Thyroid gland (tissue), 4 donors: ENCODE measurements around the gene NXF3. TPM values are rescaled to one million over a fixed set of nuclear protein-coding genes. Genes with fewer than 3 reads are reported as not detected.
"Not testable (repeated sequence)": the region's sequence is repeated elsewhere in the genome, so short reads cannot be mapped to it uniquely, and the experiment has no call there.

Source experiments
- DNase-seq, 2 donors: peaks; one replicate each; pipeline ENCODE4 v3.0.0-alpha.2; 2019
- H3K27ac ChIP-seq, 3 donors: fragments of 200-600 bp; sonication (generic); 1 replicate in 2 of 3; 2 replicates in 1 of 3; pipeline ENCODE4 v1.5.1; 2016 to 2019; ENCODE audit warnings: mild to moderate bottlenecking in 1 of 3, moderate library complexity in 1 of 3
- H3K27me3 ChIP-seq: fragments of 200-600 bp; sonication (generic); one replicate; pipeline ENCODE4 v1.5.1; 2019
- H3K36me3 ChIP-seq, 2 donors: fragments of 200-600 bp; sonication (generic); one replicate each; pipeline ENCODE4 v1.5.1; 2016 to 2019
- H3K4me1 ChIP-seq, 2 donors: fragments of 200-600 bp; sonication (generic); one replicate each; pipeline ENCODE4 v1.5.1; 2017 to 2019
- H3K4me3 ChIP-seq, 3 donors: fragments of 200-600 bp; sonication (generic); replicated peaks in 1 of 3; 1 replicate in 2 of 3; 2 replicates in 1 of 3; pipeline ENCODE4 v1.5.1; 2016; ENCODE audit warnings: mild to moderate bottlenecking in 1 of 3
- H3K9me3 ChIP-seq: fragments of 200-600 bp; sonication (generic); one replicate; pipeline ENCODE4 v1.5.1; 2017
- CTCF ChIP-seq, 6 experiments: fragments of 200-600 bp in 3 of 6; fragments of 450-650 bp in 3 of 6; sonication (generic) in 3 of 6; IDR thresholded peaks; one replicate each; pipeline ENCODE4 v1.5.1; 2016 to 2019; ENCODE audit warnings: antibody characterized with exemption in 6 of 6, mild to moderate bottlenecking in 2 of 6, inconsistent platforms in 1 of 6, moderate library complexity in 1 of 6
- POLR2A ChIP-seq, 2 donors: fragments of 450-650 bp; IDR thresholded peaks; one replicate each; pipeline ENCODE4 v1.6.1; 2017; ENCODE audit warnings: antibody characterized with exemption in 2 of 2, mild to moderate bottlenecking in 2 of 2, moderate library complexity in 1 of 2
- WGBS, 2 donors: methylation state at CpG; one replicate each; pipeline ENCODE4 v1.1.5; 2017; 5-methylcytosine and 5-hydroxymethylcytosine counted together
- intact Hi-C: fragments of 100-400 bp; cut with DNase I; formaldehyde crosslinking; loops from one replicate; pipeline ENCODE4 v1.15.1; 2023
- total RNA-seq, 4 donors: library from RNA; depleted of rRNA; stranded (reverse); fragments of >200 nt; gene quantifications; one replicate each; pipeline ENCODE4 v1.2.3, GENCODE V29; 2016

NXF3 gene
- total RNA-seq, 4 donors from 2014 or later = 0.89 to 3.2 TPM; not detected in 2

GRCh38 chrX:103107836-103108235, 14.9 kb upstream of the NXF3 start:
- H3K36me3 ChIP-seq = no peaks in the 10 kb centered on the region
- no peak overlapping the region for H3K27ac ChIP-seq
- intact Hi-C loops = no loop called here
- H3K9me3 ChIP-seq = no peaks in the 10 kb centered on the region
- TF ChIP-seq CTCF (IDR thresholded peaks at IDR 0.05) (no peak), POLR2A (IDR thresholded peaks at IDR 0.05) (no peak)
- no peak for DNase-seq
- no peaks in the 10 kb centered on the region for H3K27me3 ChIP-seq
- 83 to 100% methylated on average over 1 of the region's 4 CpGs for WGBS, 2 donors
- no peak overlapping the region for H3K4me3 ChIP-seq
- no peaks in the 10 kb centered on the region for H3K4me1 ChIP-seq

- H3K9me3 ChIP-seq, H3K27me3 ChIP-seq, H3K4me1 ChIP-seq, H3K4me3 ChIP-seq, H3K27ac ChIP-seq, intact Hi-C loops, DNase-seq, H3K36me3 ChIP-seq: not testable (repeated sequence)
- 100% methylated on average over 3 of the region's 21 CpGs; no CpG with 5 or more reads in 1 of the 2 donors for WGBS, 2 donors
These were observed 14.3 kb upstream of the NXF3 start for GRCh38 chrX:103107227-103107737.

- H3K9me3 ChIP-seq, H3K4me3 ChIP-seq, H3K4me1 ChIP-seq, DNase-seq, H3K27ac ChIP-seq, H3K27me3 ChIP-seq, intact Hi-C loops, H3K36me3 ChIP-seq: not testable (repeated sequence)
- WGBS, 2 donors = 83 to 97% methylated on average over 1 to 4 of the region's 26 CpGs
These were observed 11.4 kb upstream of the NXF3 start for GRCh38 chrX:103104370-103104769.

- H3K27ac ChIP-seq, DNase-seq, H3K4me1 ChIP-seq, H3K9me3 ChIP-seq, H3K36me3 ChIP-seq, H3K4me3 ChIP-seq, H3K27me3 ChIP-seq, intact Hi-C loops: not testable (repeated sequence)
- 20% methylated on average over 1 of the region's 2 CpGs; no CpG with 5 or more reads in 1 of the 2 donors for WGBS, 2 donors
These were observed 10.9 kb upstream of the NXF3 start for GRCh38 chrX:103103866-103104265.

GRCh38 chrX:103101299-103102042, 8.5 kb upstream of the NXF3 start:
- TF ChIP-seq CTCF (IDR thresholded peaks at IDR 0.05) (no peak), POLR2A (IDR thresholded peaks at IDR 0.05) (no peak)

GRCh38 chrX:103100484-103100883, 7.5 kb upstream of the NXF3 start:
- Histone ChIP-seq H3K36me3 (no peaks in the 10 kb centered on the region), H3K4me3 (no peak overlapping the region), H3K27ac (no peak overlapping the region), H3K4me1 (no peaks in the 10 kb centered on the region), H3K27me3 (no peaks in the 10 kb centered on the region), H3K9me3 (no peaks in the 10 kb centered on the region)
- 93 to 94% methylated on average over 4 of the region's 4 CpGs for WGBS, 2 donors
- TF ChIP-seq CTCF (IDR thresholded peaks at IDR 0.05) (no peak), POLR2A (IDR thresholded peaks at IDR 0.05) (no peak)
- no peak for DNase-seq
- intact Hi-C loops = no loop called here

More at GRCh38 chrX:103101299-103102042, 8.5 kb upstream of the NXF3 start:
- DNase-seq = no peak
- H3K9me3 ChIP-seq = no peaks in the 10 kb centered on the region
- H3K27me3 ChIP-seq = no peaks in the 10 kb centered on the region
- intact Hi-C loops = no loop called here
- 44 to 47% methylated on average over 3 of the region's 3 CpGs for WGBS, 2 donors
- no peak overlapping the region for H3K4me3 ChIP-seq
- H3K27ac ChIP-seq = no peak overlapping the region
- H3K36me3 ChIP-seq = no peaks in the 10 kb centered on the region
- H3K4me1 ChIP-seq = no peaks in the 10 kb centered on the region
